ENCODE measurements around the gene EREG.

- TF ChIP-seq CTCF (IDR thresholded peaks at IDR 0.05) (no peak), EZH2 (IDR thresholded peaks at IDR 0.05; ENCODE audit: borderline replicate concordance, insufficient read depth, low read depth, low read length, poor library complexity, severe bottlenecking) (no peak)
These were observed 1.5 kb downstream of the EREG start for GRCh38 chr4:74366367-74366911.
